HepG2 (cell line): ENCODE measurements around the gene SLC35F4. TPM values are rescaled to one million over a fixed set of nuclear protein-coding genes. Genes with fewer than 3 reads are reported as not detected.

ENCODE experiments used
- FOSL2 ChIP-seq: sonication (generic); formaldehyde crosslinking; IDR thresholded peaks from 2 replicates; pipeline ENCODE4 v1.4.0; 2020; ENCODE audit warnings: missing genetic modification reagents
- ZBTB4 ChIP-seq: sonication (generic); formaldehyde crosslinking; IDR thresholded peaks from 2 replicates; pipeline ENCODE4 v1.4.0; 2020; ENCODE audit warnings: missing genetic modification reagents, mild to moderate bottlenecking, borderline replicate concordance
- ZBTB40 ChIP-seq, 2 experiments: fragments of 450-650 bp in 1 of 2; sonication (generic) in 1 of 2; formaldehyde crosslinking in 1 of 2; IDR thresholded peaks; 2 replicates each; pipeline versions ENCODE4 v1.6.1 to v1.8.0; 2016 to 2022; ENCODE audit warnings: antibody characterized with exemption in 1 of 2, mild to moderate bottlenecking in 1 of 2, missing genetic modification reagents in 1 of 2
- ZNF275 ChIP-seq: sonication (generic); formaldehyde crosslinking; IDR thresholded peaks from 2 replicates; pipeline ENCODE4 v1.8.0; 2022; ENCODE audit warnings: missing genetic modification reagents, mild to moderate bottlenecking, inconsistent platforms, borderline replicate concordance
- polyA plus RNA-seq, 8 experiments: library from polyadenylated mRNA; depleted of rRNA in 3 of 8; stranded (reverse) in 7 of 8; unstranded in 1 of 8; fragments of >200 nt; fragmentation: Illumina TruSeq in 4 of 8; extraction: Trizol in 4 of 8; gene quantifications; 2 replicates each; pipeline versions ENCODE4 v1.2.1 to v1.2.3, GENCODE V29; 2011 to 2016; ENCODE audit warnings: low read depth in 4 of 8, missing spikeins in 1 of 8, mixed read lengths in 1 of 8; ENCODE audit not compliant: insufficient read depth in 1 of 8
- total RNA-seq, 5 experiments: library from RNA; depleted of rRNA; stranded (reverse); fragments of >200 nt; fragmentation: Illumina TruSeq; extraction: Trizol; gene quantifications; 2 replicates each; pipeline ENCODE4 v1.2.3, GENCODE V29; 2016; ENCODE audit warnings: low read depth in 1 of 5

SLC35F4 gene
- total and polyA plus RNA-seq, 2 of the 13 experiments (the other 11 are each of a cell fraction or from before 2014, with no cell fraction given): not detected

GRCh38 chr14:57818511-57818910, 47.4 kb downstream of the SLC35F4 start (continued):
- TF ChIP-seq ZBTB40 (IDR thresholded peaks at IDR 0.05): no peak
- TF ChIP-seq ZBTB40 (CRISPR knock-in tag; IDR thresholded peaks at IDR 0.05): no peak
- TF ChIP-seq ZBTB4 (CRISPR knock-in tag): no peak
- no peak for TF ChIP-seq FOSL2 (CRISPR knock-in tag)
- no peak for TF ChIP-seq ZNF275 (CRISPR knock-in tag)
